WTC11 (cell line): ENCODE data around the gene RERG. TPM values are rescaled to one million over a fixed set of nuclear protein-coding genes. Genes with fewer than 3 reads are reported as not detected.

Source experiments
- ATAC-seq: fragments of 200-7000 bp; cut with Tn5 transposase; 2 replicates; pipeline ENCODE4 v1.10.0; 2021; ENCODE audit warnings: mild to moderate bottlenecking, moderate library complexity
- CTCF ChIA-PET: fragments of 300-600 bp; sonication (Branson Sonifier 250); formaldehyde crosslinking; loops from one replicate; lab custom pipeline; 2021; ENCODE audit warnings: antibody characterized with exemption; lab: Charles Lee
- POLR2A ChIA-PET: fragments of 350-600 bp; sonication (Branson Sonifier 250); formaldehyde crosslinking; loops from one replicate; lab custom pipeline; 2021; ENCODE audit warnings: antibody characterized with exemption; lab: Charles Lee
- DNase-seq: peaks from one replicate; pipeline ENCODE4 v3.0.0; 2021; ENCODE audit warnings: low spot score
- H3K27ac Mint-ChIP-seq: 2 replicates; pipeline ENCODE4 v1.8.0; 2021; ENCODE audit warnings: mixed read lengths
- H3K27me3 Mint-ChIP-seq: 2 replicates; pipeline ENCODE4 v1.8.0; 2021; ENCODE audit warnings: low read depth, mild to moderate bottlenecking, moderate library complexity, mixed read lengths
- H3K36me3 Mint-ChIP-seq: 2 replicates; pipeline ENCODE4 v1.8.0; 2021; ENCODE audit warnings: mixed read lengths
- H3K4me1 Mint-ChIP-seq: 2 replicates; pipeline ENCODE4 v1.8.0; 2022; ENCODE audit warnings: mixed read lengths
- H3K4me3 Mint-ChIP-seq: 2 replicates; pipeline ENCODE4 v1.8.0; 2021; ENCODE audit warnings: mild to moderate bottlenecking, moderate library complexity, mixed read lengths
- H3K9me3 Mint-ChIP-seq: 2 replicates; pipeline ENCODE4 v1.8.0; 2021; ENCODE audit warnings: mixed read lengths
- AFF4 ChIP-seq: sonication (generic); formaldehyde crosslinking; IDR thresholded peaks from 2 replicates; pipeline ENCODE4 v1.8.1; 2023; ENCODE audit warnings: mild to moderate bottlenecking, missing genetic modification reagents, borderline replicate concordance
- ATF1 ChIP-seq: sonication (generic); formaldehyde crosslinking; IDR thresholded peaks from 2 replicates; pipeline ENCODE4 v1.8.1; 2023; ENCODE audit warnings: mild to moderate bottlenecking, moderate library complexity, missing genetic modification reagents
- ATF2 ChIP-seq: sonication (generic); formaldehyde crosslinking; IDR thresholded peaks from 2 replicates; pipeline ENCODE4 v1.8.1; 2022; ENCODE audit warnings: low read depth, missing genetic modification reagents, borderline replicate concordance
- CREB1 ChIP-seq: sonication (generic); formaldehyde crosslinking; IDR thresholded peaks from 2 replicates; pipeline ENCODE4 v1.8.0; 2023; ENCODE audit warnings: mild to moderate bottlenecking, missing genetic modification reagents
- CREM ChIP-seq: sonication (generic); formaldehyde crosslinking; IDR thresholded peaks from 2 replicates; pipeline ENCODE4 v1.8.1; 2022; ENCODE audit warnings: mild to moderate bottlenecking, missing genetic modification reagents, moderate library complexity
- E2F4 ChIP-seq: sonication (generic); formaldehyde crosslinking; IDR thresholded peaks from 2 replicates; pipeline ENCODE4 v1.8.1; 2022; ENCODE audit warnings: low read depth, mild to moderate bottlenecking, moderate library complexity, missing genetic modification reagents, borderline replicate concordance
- ERG ChIP-seq: fragments of 250-450 bp; sonication (Bioruptor Pico); IDR thresholded peaks from 2 replicates; pipeline ENCODE4 v1.8.0; 2021; ENCODE audit warnings: mild to moderate bottlenecking
- FOXJ3 ChIP-seq: sonication (generic); formaldehyde crosslinking; IDR thresholded peaks from 2 replicates; pipeline ENCODE4 v1.9.0; 2021; ENCODE audit warnings: missing genetic modification reagents, mild to moderate bottlenecking, borderline replicate concordance
- GABPB1 ChIP-seq: sonication (generic); formaldehyde crosslinking; IDR thresholded peaks from 2 replicates; pipeline ENCODE4 v1.8.1; 2023; ENCODE audit warnings: mild to moderate bottlenecking, missing genetic modification reagents
- GRHL2 ChIP-seq: fragments of 250-450 bp; sonication (Bioruptor Pico); IDR thresholded peaks from 2 replicates; pipeline ENCODE4 v1.8.0; 2022; ENCODE audit warnings: mild to moderate bottlenecking, moderate library complexity; ENCODE audit not compliant: insufficient replicate concordance, severe bottlenecking
- GTF2I ChIP-seq: fragments of 250-450 bp; sonication (Bioruptor Pico); conservative IDR thresholded peaks from 2 replicates; pipeline ENCODE4 v1.4.0; 2021; ENCODE audit warnings: mild to moderate bottlenecking
- HMGA2 ChIP-seq: fragments of 250-450 bp; sonication (Bioruptor Pico); IDR thresholded peaks from 2 replicates; pipeline ENCODE4 v1.4.0; 2021; ENCODE audit warnings: mild to moderate bottlenecking, moderate library complexity
- MYBL2 ChIP-seq: sonication (generic); formaldehyde crosslinking; IDR thresholded peaks from 2 replicates; pipeline ENCODE4 v1.8.1; 2023; ENCODE audit warnings: mild to moderate bottlenecking, moderate library complexity, missing genetic modification reagents
- STAT6 ChIP-seq: sonication (generic); formaldehyde crosslinking; conservative IDR thresholded peaks from 2 replicates; pipeline ENCODE4 v1.8.1; 2023; ENCODE audit warnings: mild to moderate bottlenecking, low read depth, missing genetic modification reagents, moderate library complexity
- TEAD4 ChIP-seq: sonication (generic); formaldehyde crosslinking; IDR thresholded peaks from 2 replicates; pipeline ENCODE4 v1.8.0; 2022; ENCODE audit warnings: mild to moderate bottlenecking, missing genetic modification reagents
- ZNF317 ChIP-seq: sonication (generic); formaldehyde crosslinking; IDR thresholded peaks from 2 replicates; pipeline ENCODE4 v1.8.1; 2023; ENCODE audit warnings: low read depth, mild to moderate bottlenecking, moderate library complexity, missing genetic modification reagents, borderline replicate concordance
- ZNF425 ChIP-seq: fragments of 250-450 bp; sonication (Bioruptor Pico); conservative IDR thresholded peaks from 2 replicates; pipeline ENCODE4 v1.9.0; 2021; ENCODE audit warnings: mild to moderate bottlenecking
- total RNA-seq: library from RNA; stranded (reverse); gene quantifications from 3 replicates; pipeline ENCODE4 v1.2.3, GENCODE V29; 2021
- TF ChIP-seq, protein P1 (sequence below): sonication (generic); formaldehyde crosslinking; conservative IDR thresholded peaks from 2 replicates; pipeline ENCODE4 v1.8.1; 2022; ENCODE audit warnings: mild to moderate bottlenecking, missing genetic modification reagents
- TF ChIP-seq, protein P2 (sequence below): sonication (generic); formaldehyde crosslinking; IDR thresholded peaks from 2 replicates; pipeline ENCODE4 v1.8.0; 2022; ENCODE audit warnings: mild to moderate bottlenecking, missing genetic modification reagents
- TF ChIP-seq, protein P3 (sequence below): fragments of 250-450 bp; sonication (Bioruptor Pico); IDR thresholded peaks from 2 replicates; pipeline ENCODE4 v2.1.2; 2022; ENCODE audit warnings: mild to moderate bottlenecking, moderate library complexity

RERG gene
- total RNA-seq, 1 experiment from 2014 or later, result 0.28 TPM

GRCh38 chr12:15230751-15231150 is 9.5 kb upstream of the RERG start:
- ATAC-seq, result no peak
- no peaks in the 10 kb centered on the region for H3K27me3 Mint-ChIP-seq
- DNase-seq, result no peak
- CTCF ChIA-PET, result interaction anchor here (1.8 kb wide), 1 partner anchor 9 kb away, joined by 7 read pairs; the partner anchor contains the start of gene RERG
- POLR2A ChIA-PET, result no interaction called here
- no peaks in the 10 kb centered on the region for H3K36me3 Mint-ChIP-seq
- H3K27ac Mint-ChIP-seq, result no peak overlapping the region
- H3K4me3 Mint-ChIP-seq, result no peak overlapping the region
- TF ChIP-seq ZNF317, result no peak
- TF ChIP-seq, protein P1, sequence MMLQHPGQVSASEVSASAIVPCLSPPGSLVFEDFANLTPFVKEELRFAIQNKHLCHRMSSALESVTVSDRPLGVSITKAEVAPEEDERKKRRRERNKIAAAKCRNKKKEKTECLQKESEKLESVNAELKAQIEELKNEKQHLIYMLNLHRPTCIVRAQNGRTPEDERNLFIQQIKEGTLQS (CRISPR knock-in tag), result no peak
- TF ChIP-seq HMGA2 (CRISPR knock-in tag), result no peak
- TF ChIP-seq MYBL2 (CRISPR knock-in tag), result no peak
- TF ChIP-seq GTF2I (CRISPR knock-in tag), result no peak
- no peak for TF ChIP-seq FOXJ3 (CRISPR knock-in tag)
- no peak for TF ChIP-seq ZNF425 (CRISPR knock-in tag)
- TF ChIP-seq AFF4 (CRISPR knock-in tag), result no peak
- TF ChIP-seq GABPB1, result no peak
- TF ChIP-seq, protein P2, sequence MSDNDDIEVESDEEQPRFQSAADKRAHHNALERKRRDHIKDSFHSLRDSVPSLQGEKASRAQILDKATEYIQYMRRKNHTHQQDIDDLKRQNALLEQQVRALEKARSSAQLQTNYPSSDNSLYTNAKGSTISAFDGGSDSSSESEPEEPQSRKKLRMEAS (CRISPR knock-in tag), result no peak
- no peak for TF ChIP-seq CREM (CRISPR knock-in tag)
- no peak for TF ChIP-seq ATF2 (CRISPR knock-in tag)
- TF ChIP-seq STAT6 (CRISPR knock-in tag), result no peak
- TF ChIP-seq, protein P3, sequence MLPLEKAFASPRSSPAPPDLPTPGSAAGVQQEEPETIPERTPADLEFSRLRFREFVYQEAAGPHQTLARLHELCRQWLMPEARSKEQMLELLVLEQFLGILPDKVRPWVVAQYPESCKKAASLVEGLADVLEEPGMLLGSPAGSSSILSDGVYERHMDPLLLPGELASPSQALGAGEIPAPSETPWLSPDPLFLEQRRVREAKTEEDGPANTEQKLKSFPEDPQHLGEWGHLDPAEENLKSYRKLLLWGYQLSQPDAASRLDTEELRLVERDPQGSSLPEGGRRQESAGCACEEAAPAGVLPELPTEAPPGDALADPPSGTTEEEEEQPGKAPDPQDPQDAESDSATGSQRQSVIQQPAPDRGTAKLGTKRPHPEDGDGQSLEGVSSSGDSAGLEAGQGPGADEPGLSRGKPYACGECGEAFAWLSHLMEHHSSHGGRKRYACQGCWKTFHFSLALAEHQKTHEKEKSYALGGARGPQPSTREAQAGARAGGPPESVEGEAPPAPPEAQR, result no peak
- no peak for TF ChIP-seq CREB1 (CRISPR knock-in tag)
- no peak for TF ChIP-seq GRHL2 (CRISPR knock-in tag)
- TF ChIP-seq E2F4, result no peak
- TF ChIP-seq ATF1 (CRISPR knock-in tag), result no peak
- TF ChIP-seq TEAD4, result no peak
- no peak for TF ChIP-seq ERG
- no peaks in the 10 kb centered on the region for H3K4me1 Mint-ChIP-seq
- peaks cover 10% of the 10 kb centered on the region for H3K9me3 Mint-ChIP-seq
